ENCODE data around the gene TAS2R46. TPM values are rescaled to one million over a fixed set of nuclear protein-coding genes. Genes with fewer than 3 reads are reported as not detected.

Gene TAS2R46
- total and polyA plus RNA-seq, 2 donors (not counting 3 experiments of a cell fraction or from before 2014, with no cell fraction given) = 0.14 to 1.4 TPM

DNA sequence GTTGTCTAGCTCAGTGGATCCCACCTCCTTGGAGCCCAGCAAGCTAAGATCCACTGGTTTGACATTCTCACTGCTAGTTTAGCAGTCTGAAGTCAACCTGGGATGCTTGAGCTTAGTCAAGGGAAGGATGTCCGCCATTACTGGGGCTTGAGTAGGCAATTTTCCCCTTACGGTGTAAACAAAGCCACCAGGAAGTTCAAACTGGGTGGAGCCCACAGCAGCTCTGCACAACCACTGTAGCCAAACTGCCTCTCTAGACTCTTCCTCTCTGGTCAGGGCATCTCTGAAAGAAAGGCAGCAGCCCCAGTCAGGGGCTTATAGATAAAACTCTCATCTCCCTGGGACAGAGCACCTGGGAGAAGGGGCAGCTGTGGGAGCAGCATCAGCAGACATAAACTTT is 46.8 kb upstream of the TAS2R46 start:
- TF ChIP-seq GATA2 (IDR thresholded peaks at IDR 0.05; ENCODE audit: insufficient read depth, insufficient read length, low read depth, low read length) (no peak), POLR2AphosphoS5 (IDR thresholded peaks at IDR 0.05; ENCODE audit: insufficient read depth, low read depth, low read length) (no peak), EZH2 (IDR thresholded peaks at IDR 0.05; ENCODE audit: borderline replicate concordance, low read depth, low read length, severe bottlenecking) (no peak), POLR2A (IDR thresholded peaks at IDR 0.05; ENCODE audit: low read depth, low read length) (no peak), JUN (IDR thresholded peaks at IDR 0.05; ENCODE audit: borderline replicate concordance, insufficient read depth, insufficient read length, low read depth) (no peak), FOS (IDR thresholded peaks at IDR 0.05; ENCODE audit: borderline replicate concordance, insufficient read depth, low read length) (no peak), MYC (IDR thresholded peaks at IDR 0.05; ENCODE audit: low read depth, low read length) (no peak)
- TF ChIP-seq, protein P1, sequence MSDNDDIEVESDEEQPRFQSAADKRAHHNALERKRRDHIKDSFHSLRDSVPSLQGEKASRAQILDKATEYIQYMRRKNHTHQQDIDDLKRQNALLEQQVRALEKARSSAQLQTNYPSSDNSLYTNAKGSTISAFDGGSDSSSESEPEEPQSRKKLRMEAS (IDR thresholded peaks at IDR 0.05; ENCODE audit: insufficient read depth, insufficient read length) = no peak
- TF ChIP-seq, protein P2, sequence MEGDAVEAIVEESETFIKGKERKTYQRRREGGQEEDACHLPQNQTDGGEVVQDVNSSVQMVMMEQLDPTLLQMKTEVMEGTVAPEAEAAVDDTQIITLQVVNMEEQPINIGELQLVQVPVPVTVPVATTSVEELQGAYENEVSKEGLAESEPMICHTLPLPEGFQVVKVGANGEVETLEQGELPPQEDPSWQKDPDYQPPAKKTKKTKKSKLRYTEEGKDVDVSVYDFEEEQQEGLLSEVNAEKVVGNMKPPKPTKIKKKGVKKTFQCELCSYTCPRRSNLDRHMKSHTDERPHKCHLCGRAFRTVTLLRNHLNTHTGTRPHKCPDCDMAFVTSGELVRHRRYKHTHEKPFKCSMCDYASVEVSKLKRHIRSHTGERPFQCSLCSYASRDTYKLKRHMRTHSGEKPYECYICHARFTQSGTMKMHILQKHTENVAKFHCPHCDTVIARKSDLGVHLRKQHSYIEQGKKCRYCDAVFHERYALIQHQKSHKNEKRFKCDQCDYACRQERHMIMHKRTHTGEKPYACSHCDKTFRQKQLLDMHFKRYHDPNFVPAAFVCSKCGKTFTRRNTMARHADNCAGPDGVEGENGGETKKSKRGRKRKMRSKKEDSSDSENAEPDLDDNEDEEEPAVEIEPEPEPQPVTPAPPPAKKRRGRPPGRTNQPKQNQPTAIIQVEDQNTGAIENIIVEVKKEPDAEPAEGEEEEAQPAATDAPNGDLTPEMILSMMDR (IDR thresholded peaks at IDR 0.05; ENCODE audit: extremely low read depth in 1 of 2, insufficient read depth in 1 of 2, low read depth in 1 of 2, low read length in 2 of 2) = no peak
- H3K4me3 ChIP-seq (replicated peaks in 1 of 3; ENCODE audit: insufficient read depth in 1 of 3, low read depth in 1 of 3, low read length in 3 of 3) = no peak overlapping the region
- no peaks in the 10 kb centered on the region for H3K27me3 ChIP-seq (ENCODE audit: control insufficient read depth in 2 of 2, insufficient read depth in 2 of 2, low read length in 2 of 2)
- intact Hi-C loops (cut with micrococcal nuclease) = no loop called here
- no peak overlapping the region for H3K27ac ChIP-seq (ENCODE audit: insufficient read depth, low read depth, low read length)
- no peak overlapping the region for H3K9ac ChIP-seq (replicated peaks; ENCODE audit: extremely low read depth, insufficient read depth, low read length)
- no peak overlapping the region for H2AFZ ChIP-seq (ENCODE audit: low read depth, low read length)
- dilution Hi-C loops (cut with MboI; ENCODE audit: extremely low pct_ligation_motif_present, low sequenced_read_pairs) = no loop called here
- DNase-seq (ENCODE audit: low read depth, low spot score) = no peak
- no peaks in the 10 kb centered on the region for H3K36me3 ChIP-seq (ENCODE audit: control insufficient read depth in 2 of 2, extremely low read depth in 1 of 2, insufficient read depth in 2 of 2, low read length in 2 of 2)
- H3K9me1 ChIP-seq (replicated peaks; ENCODE audit: control insufficient read depth, extremely low read depth, insufficient read depth, low read length) = no peaks in the 10 kb centered on the region
- H3K9me3 ChIP-seq (replicated peaks; ENCODE audit: control insufficient read depth, insufficient read depth, low read length) = no peaks in the 10 kb centered on the region
- BruUV-seq (replicated peaks) = no TSS peak
- H4K20me1 ChIP-seq (replicated peaks; ENCODE audit: control insufficient read depth, extremely low read depth, insufficient read depth, low read length) = peaks cover 1% of the 10 kb centered on the region
- no peaks in the 10 kb centered on the region for H3K4me1 ChIP-seq (ENCODE audit: control insufficient read depth, extremely low read depth, insufficient read depth, low read length)
- ChIA-PET POLR2A (no interaction called here), CTCF (no interaction called here)
- H3K4me2 ChIP-seq (ENCODE audit: insufficient read depth, low read length) = no peak overlapping the region
- FAIRE-seq = no peak
- peaks cover 54% of the 10 kb centered on the region for H3K79me2 ChIP-seq (ENCODE audit: control insufficient read depth, insufficient read depth, low read length)
